HepG2 (cell line): ENCODE results near the gene ECSCR. TPM values are rescaled to one million over a fixed set of nuclear protein-coding genes. Genes with fewer than 3 reads are reported as not detected.

Experiments used
- CHCHD3 ChIP-seq: sonication (generic); formaldehyde crosslinking; IDR thresholded peaks from 2 replicates; pipeline ENCODE4 v1.8.0; 2022; ENCODE audit warnings: mild to moderate bottlenecking, missing genetic modification reagents, moderate library complexity
- DBP ChIP-seq: sonication (generic); formaldehyde crosslinking; IDR thresholded peaks from 2 replicates; pipeline ENCODE4 v1.4.0; 2020; ENCODE audit warnings: missing genetic modification reagents; ENCODE audit errors: not compliant biosample characterization
- ERF ChIP-seq: IDR thresholded peaks from 2 replicates; pipeline ENCODE4 v1.6.1; 2018; ENCODE audit warnings: missing biosample characterization, missing genetic modification reagents
- FOXA3 ChIP-seq: IDR thresholded peaks from 2 replicates; pipeline ENCODE4 v1.6.1; 2016; ENCODE audit warnings: missing genetic modification reagents, missing compliant biosample characterization
- IKZF1 ChIP-seq: fragments of 450-650 bp; IDR thresholded peaks from 2 replicates; pipeline ENCODE4 v1.7.1; 2016
- KLF15 ChIP-seq: sonication (generic); formaldehyde crosslinking; IDR thresholded peaks from 2 replicates; pipeline ENCODE4 v1.8.1; 2023; ENCODE audit warnings: borderline replicate concordance, mild to moderate bottlenecking, inconsistent platforms, missing genetic modification reagents, mixed read lengths
- MEIS1 ChIP-seq: sonication (generic); formaldehyde crosslinking; IDR thresholded peaks from 2 replicates; pipeline ENCODE4 v1.9.0; 2021; ENCODE audit warnings: mild to moderate bottlenecking, missing genetic modification reagents, moderate library complexity, borderline replicate concordance
- MLXIP ChIP-seq: sonication (generic); formaldehyde crosslinking; IDR thresholded peaks from 2 replicates; pipeline ENCODE4 v1.9.0; 2021; ENCODE audit warnings: missing genetic modification reagents, borderline replicate concordance
- MTA1 ChIP-seq: sonication (generic); formaldehyde crosslinking; IDR thresholded peaks from 2 replicates; pipeline ENCODE4 v1.4.0; 2020; ENCODE audit warnings: missing genetic modification reagents, mild to moderate bottlenecking, borderline replicate concordance
- NR3C1 ChIP-seq: sonication (generic); formaldehyde crosslinking; IDR thresholded peaks from 2 replicates; pipeline ENCODE4 v1.4.0; 2020; ENCODE audit warnings: missing genetic modification reagents
- PHF20 ChIP-seq: sonication (generic); formaldehyde crosslinking; IDR thresholded peaks from 2 replicates; pipeline ENCODE4 v1.5.0; 2020; ENCODE audit warnings: mild to moderate bottlenecking, missing genetic modification reagents
- RBAK ChIP-seq: sonication (generic); formaldehyde crosslinking; IDR thresholded peaks from 2 replicates; pipeline ENCODE4 v1.5.1; 2020; ENCODE audit warnings: mild to moderate bottlenecking, missing genetic modification reagents
- RBFOX2 ChIP-seq: fragments of 200-400 bp; formaldehyde crosslinking; IDR thresholded peaks from 2 replicates; pipeline ENCODE4 v1.6.1; 2017; ENCODE audit warnings: low read depth, mild to moderate bottlenecking, low read length
- RNF2 ChIP-seq: fragments of 450-650 bp; conservative IDR thresholded peaks from 2 replicates; pipeline ENCODE4 v1.6.1; 2016; ENCODE audit warnings: low read depth
- SAP130 ChIP-seq: IDR thresholded peaks from 2 replicates; pipeline ENCODE4 v1.6.1; 2016; ENCODE audit warnings: low read depth
- SOX5 ChIP-seq: IDR thresholded peaks from 2 replicates; pipeline ENCODE4 v1.6.1; 2016; ENCODE audit warnings: borderline replicate concordance
- SRY ChIP-seq: sonication (generic); formaldehyde crosslinking; IDR thresholded peaks from 2 replicates; pipeline ENCODE4 v1.8.0; 2022; ENCODE audit warnings: mild to moderate bottlenecking, missing genetic modification reagents
- ZFP37 ChIP-seq: sonication (generic); formaldehyde crosslinking; IDR thresholded peaks from 2 replicates; pipeline ENCODE4 v1.4.0; 2020; ENCODE audit warnings: missing genetic modification reagents, borderline replicate concordance
- ZNF207 ChIP-seq: fragments of 450-650 bp; IDR thresholded peaks from 2 replicates; pipeline ENCODE4 v1.6.1; 2016; ENCODE audit warnings: antibody characterized with exemption, borderline replicate concordance
- ZNF687 ChIP-seq: sonication (generic); formaldehyde crosslinking; IDR thresholded peaks from 2 replicates; pipeline ENCODE4 v1.5.1; 2020; ENCODE audit warnings: mild to moderate bottlenecking, missing genetic modification reagents, moderate library complexity
- polyA plus RNA-seq, 8 experiments: library from polyadenylated mRNA; depleted of rRNA in 3 of 8; stranded (reverse) in 7 of 8; unstranded in 1 of 8; fragments of >200 nt; fragmentation: Illumina TruSeq in 4 of 8; extraction: Trizol in 4 of 8; gene quantifications; 2 replicates each; pipeline versions ENCODE4 v1.2.1 to v1.2.3, GENCODE V29; 2011 to 2016; ENCODE audit warnings: low read depth in 4 of 8, missing spikeins in 1 of 8, mixed read lengths in 1 of 8; ENCODE audit not compliant: insufficient read depth in 1 of 8
- total RNA-seq, 5 experiments: library from RNA; depleted of rRNA; stranded (reverse); fragments of >200 nt; fragmentation: Illumina TruSeq; extraction: Trizol; gene quantifications; 2 replicates each; pipeline ENCODE4 v1.2.3, GENCODE V29; 2016; ENCODE audit warnings: low read depth in 1 of 5
- TF ChIP-seq, protein P1 (sequence below): sonication (generic); formaldehyde crosslinking; IDR thresholded peaks from 2 replicates; pipeline ENCODE4 v1.4.0; 2020; ENCODE audit warnings: missing genetic modification reagents, borderline replicate concordance
- TF ChIP-seq, protein P2 (sequence below): IDR thresholded peaks from 2 replicates; pipeline ENCODE4 v1.6.1; 2016; ENCODE audit warnings: low read depth, borderline replicate concordance

ECSCR gene
- total and polyA plus RNA-seq, 2 of the 13 experiments (the other 11 are each of a cell fraction or from before 2014, with no cell fraction given): 0.18 TPM; not detected in 1

GRCh38 chr5:139459451-139459934 is 3.0 kb downstream of the ECSCR start (continued):
- 0 out of 2 replicates have a peak, but pooled peaks have one; percentile 11 for TF ChIP-seq ZNF687
- TF ChIP-seq ERF (CRISPR knock-in tag): no peak
- TF ChIP-seq ZFP37 (CRISPR knock-in tag): no peak
- no peak for TF ChIP-seq CHCHD3
- no peak for TF ChIP-seq SRY (CRISPR knock-in tag)
- no peak for TF ChIP-seq RBAK (CRISPR knock-in tag)
- TF ChIP-seq RBFOX2: no peak
- no peak for TF ChIP-seq MEIS1
- TF ChIP-seq KLF15: no peak
- TF ChIP-seq ZNF207: no peak
- TF ChIP-seq SOX5 (CRISPR knock-in tag): peak; percentile 50; the same call in 1 of the 2 replicates
- TF ChIP-seq RNF2: no peak
- no peak for TF ChIP-seq DBP (CRISPR knock-in tag)
- TF ChIP-seq, protein P1, sequence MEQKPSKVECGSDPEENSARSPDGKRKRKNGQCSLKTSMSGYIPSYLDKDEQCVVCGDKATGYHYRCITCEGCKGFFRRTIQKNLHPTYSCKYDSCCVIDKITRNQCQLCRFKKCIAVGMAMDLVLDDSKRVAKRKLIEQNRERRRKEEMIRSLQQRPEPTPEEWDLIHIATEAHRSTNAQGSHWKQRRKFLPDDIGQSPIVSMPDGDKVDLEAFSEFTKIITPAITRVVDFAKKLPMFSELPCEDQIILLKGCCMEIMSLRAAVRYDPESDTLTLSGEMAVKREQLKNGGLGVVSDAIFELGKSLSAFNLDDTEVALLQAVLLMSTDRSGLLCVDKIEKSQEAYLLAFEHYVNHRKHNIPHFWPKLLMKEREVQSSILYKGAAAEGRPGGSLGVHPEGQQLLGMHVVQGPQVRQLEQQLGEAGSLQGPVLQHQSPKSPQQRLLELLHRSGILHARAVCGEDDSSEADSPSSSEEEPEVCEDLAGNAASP (CRISPR knock-in tag): no peak
- no peak for TF ChIP-seq NR3C1 (CRISPR knock-in tag)
- TF ChIP-seq, protein P2, sequence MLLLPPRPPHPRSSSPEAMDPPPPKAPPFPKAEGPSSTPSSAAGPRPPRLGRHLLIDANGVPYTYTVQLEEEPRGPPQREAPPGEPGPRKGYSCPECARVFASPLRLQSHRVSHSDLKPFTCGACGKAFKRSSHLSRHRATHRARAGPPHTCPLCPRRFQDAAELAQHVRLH (CRISPR knock-in tag): no peak
- peak; percentile 49 for TF ChIP-seq SAP130
- TF ChIP-seq PHF20 (CRISPR knock-in tag): no peak
- no peak for TF ChIP-seq IKZF1
- no peak for TF ChIP-seq MTA1 (CRISPR knock-in tag)
- TF ChIP-seq MLXIP (CRISPR knock-in tag): no peak
- peak; percentile 13; the same call in 1 of the 2 replicates for TF ChIP-seq FOXA3 (CRISPR knock-in tag)
